Breast epithelium (tissue), 3 donors: ENCODE measurements around the gene SF3A1.

Experiments used
- CTCF ChIP-seq, 3 donors: fragments of 450-650 bp; IDR thresholded peaks; one replicate each; pipeline ENCODE4 v1.5.1; 2016 to 2017; ENCODE audit warnings: antibody characterized with exemption in 3 of 3, mild to moderate bottlenecking in 3 of 3, moderate library complexity in 3 of 3
- POLR2AphosphoS5 ChIP-seq, 3 donors: sonication (generic); formaldehyde crosslinking; IDR thresholded peaks; one replicate each; pipeline ENCODE4 v1.6.1; 2017; ENCODE audit warnings: antibody characterized with exemption in 3 of 3

GRCh38 chr22:30288419-30289140, 68.1 kb downstream of the SF3A1 start:
- TF ChIP-seq CTCF (IDR thresholded peaks at IDR 0.05) (no peak), POLR2AphosphoS5 (IDR thresholded peaks at IDR 0.05) (no peak)
